Stomach smooth muscle (tissue), 2 donors: ENCODE results near the gene L3MBTL4.
"Not testable (repeated sequence)": the region's sequence is repeated elsewhere in the genome, so short reads cannot be mapped to it uniquely, and the experiment has no call there.

ENCODE experiments used
- H3K27ac ChIP-seq: one replicate; pipeline ENCODE4 v1.7.0; 2013; ENCODE audit warnings: mild to moderate bottlenecking, low read length, inconsistent platforms
- H3K27me3 ChIP-seq, 2 donors: one replicate each; pipeline ENCODE4 v1.7.0; 2013; ENCODE audit warnings: low read length in 2 of 2; ENCODE audit not compliant: insufficient read depth in 2 of 2, control insufficient read depth in 1 of 2
- H3K36me3 ChIP-seq, 2 donors: one replicate each; pipeline ENCODE4 v1.7.0; 2013; ENCODE audit warnings: low read length in 2 of 2; ENCODE audit not compliant: control insufficient read depth in 2 of 2, insufficient read depth in 2 of 2
- H3K4me1 ChIP-seq: one replicate; pipeline ENCODE4 v1.7.0; 2013; ENCODE audit warnings: low read length; ENCODE audit not compliant: control insufficient read depth, insufficient read depth
- H3K4me3 ChIP-seq, 2 donors: one replicate each; pipeline ENCODE4 v1.7.0; 2013; ENCODE audit warnings: low read length in 2 of 2
- H3K9ac ChIP-seq, 2 donors: one replicate each; pipeline ENCODE4 v1.7.0; 2013; ENCODE audit warnings: low read length in 2 of 2, mild to moderate bottlenecking in 1 of 2
- H3K9me3 ChIP-seq, 2 donors: one replicate each; pipeline ENCODE4 v1.7.0; 2013; ENCODE audit warnings: low read length in 2 of 2; ENCODE audit not compliant: control insufficient read depth in 2 of 2
- donor health status: healthy.
- donor health status: Pancreatic carcinoma.

Gene L3MBTL4

DNA sequence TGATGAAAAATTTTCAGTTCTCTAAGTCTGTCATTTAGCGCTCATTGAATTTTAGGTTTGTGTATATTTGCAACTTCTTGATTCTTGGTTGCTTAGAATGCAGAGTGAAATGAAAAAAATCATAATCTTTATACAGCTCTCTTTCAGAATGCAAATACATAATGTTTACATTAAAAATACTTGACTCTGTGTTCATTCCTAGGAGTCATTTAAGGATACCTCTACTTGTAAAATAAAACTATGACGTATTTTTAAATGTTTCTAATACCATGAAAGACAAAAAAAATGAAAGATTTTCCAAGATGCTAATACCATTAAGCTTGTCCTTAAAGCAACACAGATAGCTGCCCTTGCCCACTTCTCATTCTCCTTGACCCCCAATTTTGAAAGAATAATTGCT lies 259.0 kb downstream of the L3MBTL4 start:
- no peak overlapping the region for H3K4me3 ChIP-seq
- no peaks in the 10 kb centered on the region for H3K4me1 ChIP-seq
- H3K9ac ChIP-seq, result no peak overlapping the region
- H3K36me3 ChIP-seq, result no peaks in the 10 kb centered on the region
- no peaks in the 10 kb centered on the region for H3K9me3 ChIP-seq
- no peak overlapping the region for H3K27ac ChIP-seq
- no peaks in the 10 kb centered on the region for H3K27me3 ChIP-seq

DNA sequence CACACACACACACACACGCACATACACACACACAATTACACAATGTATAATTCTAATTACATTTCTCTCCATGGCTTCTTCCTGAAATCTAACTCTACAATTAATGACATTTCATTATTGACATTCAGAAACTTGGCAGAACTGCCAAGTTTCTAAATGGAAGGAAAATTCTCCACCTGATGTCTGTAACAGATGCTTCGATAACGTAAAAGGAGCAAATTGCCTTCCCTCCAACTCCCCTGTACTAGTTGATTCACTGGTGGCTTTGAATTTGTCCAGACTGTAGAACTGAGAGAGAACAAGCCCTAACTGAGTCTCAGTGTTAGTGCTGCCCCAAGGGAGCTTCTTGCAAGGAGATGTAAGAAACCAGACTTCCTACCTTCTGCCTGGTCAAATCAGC lies 264.3 kb downstream of the L3MBTL4 start:
- Histone ChIP-seq H3K9ac (no peak overlapping the region), H3K27me3 (no peaks in the 10 kb centered on the region), H3K4me3 (no peak overlapping the region), H3K9me3 (no peaks in the 10 kb centered on the region), H3K4me1 (no peaks in the 10 kb centered on the region), H3K36me3 (no peaks in the 10 kb centered on the region), H3K27ac (no peak overlapping the region)

DNA sequence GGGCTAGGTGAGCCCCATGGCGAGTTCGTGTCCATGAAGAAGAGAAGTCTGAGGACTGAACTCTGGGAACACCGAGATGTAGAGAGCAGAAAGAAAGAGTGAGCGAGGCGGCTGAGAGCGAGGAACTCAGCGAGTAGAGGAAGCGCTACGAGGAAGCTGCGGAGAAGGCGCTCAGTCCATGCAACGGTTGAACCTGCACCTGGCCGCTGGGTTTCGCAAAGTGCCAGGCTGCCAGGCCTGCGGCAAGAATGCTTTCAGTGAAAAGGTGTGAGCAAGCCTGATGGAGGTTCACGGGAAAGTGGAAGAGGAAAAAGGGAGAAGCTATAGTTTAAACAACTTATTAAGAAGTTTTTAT lies 268.4 kb downstream of the L3MBTL4 start:
- Histone ChIP-seq H3K27ac (no peak overlapping the region), H3K9me3 (no peaks in the 10 kb centered on the region), H3K27me3 (no peaks in the 10 kb centered on the region)

DNA sequence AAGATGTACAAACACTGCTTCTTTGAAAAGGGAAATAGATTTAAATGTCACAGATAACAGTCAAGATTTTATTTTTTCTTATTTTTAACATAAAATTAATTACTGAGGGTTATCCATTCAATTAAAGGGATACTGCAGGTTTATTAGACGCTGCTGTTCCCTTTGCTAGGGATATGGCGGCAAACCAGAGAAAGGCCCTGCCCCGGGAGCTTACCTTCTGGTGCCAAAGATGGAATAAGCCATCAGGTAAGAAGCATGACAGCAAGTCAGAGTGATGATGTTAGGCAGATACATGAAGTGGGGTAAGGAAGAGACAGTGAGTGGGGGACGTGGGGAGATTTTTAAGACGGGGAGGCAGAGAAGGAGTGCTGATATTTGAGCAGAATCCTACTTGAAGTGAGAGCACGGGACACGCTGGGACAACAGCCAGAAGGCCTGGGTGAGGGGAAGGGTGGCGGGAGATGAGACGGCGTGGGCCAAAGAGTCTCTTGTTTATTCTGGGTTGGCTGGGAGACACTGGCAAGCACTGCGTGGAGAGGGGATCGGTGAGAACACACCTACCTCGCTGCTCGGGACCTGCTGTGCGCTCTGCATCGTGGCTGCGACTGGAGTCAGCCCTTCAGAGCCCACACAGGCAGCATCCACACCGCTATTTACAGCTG lies 268.9 kb downstream of the L3MBTL4 start:
- H3K4me1 ChIP-seq, result no peaks in the 10 kb centered on the region
- H3K4me3 ChIP-seq, result peak overlapping the region in 1 of 2 donors; percentile 41
- H3K36me3 ChIP-seq, result no peaks in the 10 kb centered on the region
- H3K9me3 ChIP-seq, result no peaks in the 10 kb centered on the region
- no peaks in the 10 kb centered on the region for H3K27me3 ChIP-seq
- H3K27ac ChIP-seq, result no peak overlapping the region
- no peak overlapping the region for H3K9ac ChIP-seq

More for the DNA sequence above, 268.4 kb downstream of the L3MBTL4 start:
- no peak overlapping the region for H3K9ac ChIP-seq
- H3K4me3 ChIP-seq, result peak overlapping the region in 1 of 2 donors; percentile 41
- no peaks in the 10 kb centered on the region for H3K4me1 ChIP-seq
- H3K36me3 ChIP-seq, result no peaks in the 10 kb centered on the region

DNA sequence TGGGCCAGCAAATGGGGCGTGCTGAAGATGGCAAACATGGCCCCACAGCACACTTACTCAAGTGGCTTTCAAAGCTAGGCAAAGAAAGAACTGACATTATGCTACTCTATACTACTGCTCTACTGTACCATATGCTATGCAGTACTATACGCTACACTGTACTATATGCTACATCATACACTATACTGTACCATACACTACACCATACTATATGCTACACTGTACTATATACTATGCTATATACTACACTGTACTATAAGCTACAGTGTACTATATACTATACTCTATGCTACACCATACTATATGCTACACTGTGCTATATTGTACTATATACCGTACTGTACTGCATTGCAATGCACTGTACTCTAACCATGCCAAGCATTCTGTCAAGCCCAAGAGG lies 275.7 kb downstream of the L3MBTL4 start:
- H3K9me3 ChIP-seq, result no peaks in the 10 kb centered on the region
- no peaks in the 10 kb centered on the region for H3K27me3 ChIP-seq
- no peak overlapping the region for H3K4me3 ChIP-seq
- H3K36me3 ChIP-seq, result no peaks in the 10 kb centered on the region
- no peaks in the 10 kb centered on the region for H3K4me1 ChIP-seq
- H3K9ac ChIP-seq, result no peak overlapping the region
- H3K27ac ChIP-seq, result no peak overlapping the region

DNA sequence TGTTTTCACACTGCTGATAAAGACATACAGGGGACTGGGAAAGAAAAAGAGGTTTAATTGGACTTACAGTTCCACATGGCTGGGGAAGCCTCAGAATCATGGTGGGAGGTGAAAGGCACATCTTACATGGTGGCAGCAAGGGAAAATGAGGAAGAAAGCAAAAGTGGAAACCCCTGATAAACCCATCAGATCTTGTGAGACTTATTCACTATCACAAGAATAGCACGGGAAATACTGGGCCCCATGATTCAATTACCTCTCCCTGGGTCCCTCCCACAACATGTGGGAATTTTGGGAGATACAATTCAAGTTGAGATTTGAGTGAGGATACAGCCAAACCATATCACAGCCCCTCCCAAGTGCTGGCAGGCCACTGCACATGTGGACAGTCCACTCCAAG lies 278.8 kb downstream of the L3MBTL4 start:
- not testable (repeated sequence) for H3K4me3 ChIP-seq, H3K27me3 ChIP-seq, H3K9ac ChIP-seq, H3K4me1 ChIP-seq, H3K27ac ChIP-seq, H3K36me3 ChIP-seq, H3K9me3 ChIP-seq

DNA sequence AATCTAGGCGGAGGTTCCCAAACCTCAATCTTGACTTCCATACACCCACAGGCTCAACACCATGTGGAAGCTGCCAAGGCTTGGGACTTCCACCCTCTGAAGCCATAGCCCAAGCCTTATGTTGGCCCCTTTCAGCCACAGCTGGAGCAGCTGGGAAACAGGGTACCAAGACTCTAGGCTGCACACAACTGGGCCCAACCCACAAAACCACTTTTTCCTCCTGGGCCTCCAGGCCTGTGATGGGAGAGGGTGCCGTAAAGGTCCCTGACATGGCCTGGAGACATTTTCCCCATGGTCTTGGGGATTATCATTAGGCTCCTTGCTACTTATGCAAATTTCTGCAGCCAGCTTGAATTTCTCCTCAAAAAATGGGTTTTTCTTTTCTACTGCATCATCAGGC lies 279.7 kb downstream of the L3MBTL4 start:
- H3K36me3 ChIP-seq, H3K4me1 ChIP-seq, H3K27ac ChIP-seq, H3K9ac ChIP-seq, H3K9me3 ChIP-seq, H3K4me3 ChIP-seq, H3K27me3 ChIP-seq: not testable (repeated sequence)

DNA sequence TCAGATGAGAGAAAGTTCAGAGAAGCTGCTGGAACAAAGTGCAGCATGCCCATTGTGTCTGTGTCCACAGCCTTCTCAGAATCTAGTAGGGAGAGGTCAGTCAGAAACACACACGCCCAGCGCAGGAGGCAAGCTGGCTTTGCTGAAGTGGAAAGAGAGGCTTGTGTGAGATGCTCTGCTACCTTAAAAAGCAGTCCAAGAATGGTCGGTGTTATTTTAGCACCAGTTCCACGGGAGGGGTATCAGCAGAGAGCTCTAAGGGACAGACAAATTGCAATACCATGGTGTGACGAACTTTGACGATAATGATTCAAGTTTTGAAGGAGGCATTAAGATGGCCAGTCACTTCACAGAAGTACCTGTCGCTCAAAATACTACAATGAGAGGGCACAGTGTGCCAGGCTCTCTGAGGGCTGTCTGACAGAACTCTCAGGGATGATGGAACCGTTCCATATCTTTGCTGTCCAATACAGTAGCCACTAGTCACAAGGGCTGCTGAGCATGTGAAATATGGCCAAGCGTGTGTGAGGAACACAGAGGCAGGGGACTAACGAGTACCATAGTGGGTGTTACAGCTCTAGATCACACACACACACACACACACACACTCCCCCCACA lies 281.9 kb downstream of the L3MBTL4 start:
- Histone ChIP-seq H3K4me1 (no peaks in the 10 kb centered on the region), H3K27me3 (no peaks in the 10 kb centered on the region), H3K4me3 (no peak overlapping the region), H3K36me3 (no peaks in the 10 kb centered on the region), H3K27ac (no peak overlapping the region), H3K9ac (no peak overlapping the region), H3K9me3 (no peaks in the 10 kb centered on the region)

DNA sequence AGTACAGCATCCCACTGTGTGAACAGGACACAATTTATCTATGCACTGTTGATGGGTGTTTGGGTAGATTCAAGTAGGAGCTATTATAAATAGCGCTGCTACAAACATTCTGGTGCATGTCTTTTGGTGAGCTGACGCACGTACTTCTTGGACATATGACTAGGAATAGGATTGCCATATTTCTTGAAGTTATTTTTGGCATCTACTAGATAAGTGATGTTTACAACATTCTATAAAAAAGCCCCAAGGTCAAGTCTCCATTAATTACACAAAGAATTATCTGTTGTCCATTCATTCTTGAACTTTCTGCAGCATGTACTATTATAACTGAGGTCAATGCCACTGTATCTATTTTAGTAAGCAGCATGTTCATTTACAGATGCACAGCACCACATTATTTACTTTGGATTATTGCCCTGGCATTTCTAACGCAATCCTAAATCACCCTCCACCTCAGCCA lies 293.9 kb downstream of the L3MBTL4 start:
- no peak overlapping the region for H3K4me3 ChIP-seq
- H3K9me3 ChIP-seq, result no peaks in the 10 kb centered on the region
- H3K36me3 ChIP-seq, result no peaks in the 10 kb centered on the region
- H3K27ac ChIP-seq, result no peak overlapping the region
- H3K27me3 ChIP-seq, result no peaks in the 10 kb centered on the region
- H3K4me1 ChIP-seq, result no peaks in the 10 kb centered on the region
- no peak overlapping the region for H3K9ac ChIP-seq

DNA sequence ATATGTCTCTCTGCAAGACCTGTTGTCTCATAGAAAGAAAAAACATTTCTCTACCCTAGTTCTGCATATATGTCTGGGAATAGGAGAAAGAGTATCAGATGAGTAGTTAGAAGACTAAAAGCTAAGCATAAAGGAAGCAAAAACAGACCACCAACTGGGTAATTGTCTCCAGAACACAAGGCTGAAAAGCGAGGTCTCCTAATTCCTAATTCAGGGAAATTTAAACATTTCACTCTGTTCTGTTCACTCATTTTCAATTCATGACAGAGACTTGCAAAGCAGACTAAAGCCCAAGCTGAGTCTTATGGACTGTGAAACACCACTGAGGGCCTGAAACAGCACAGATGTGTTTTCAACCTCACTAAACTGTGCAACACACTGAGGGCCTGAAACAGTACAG lies 294.9 kb downstream of the L3MBTL4 start:
- no peaks in the 10 kb centered on the region for H3K36me3 ChIP-seq
- H3K4me1 ChIP-seq, result no peaks in the 10 kb centered on the region

DNA sequence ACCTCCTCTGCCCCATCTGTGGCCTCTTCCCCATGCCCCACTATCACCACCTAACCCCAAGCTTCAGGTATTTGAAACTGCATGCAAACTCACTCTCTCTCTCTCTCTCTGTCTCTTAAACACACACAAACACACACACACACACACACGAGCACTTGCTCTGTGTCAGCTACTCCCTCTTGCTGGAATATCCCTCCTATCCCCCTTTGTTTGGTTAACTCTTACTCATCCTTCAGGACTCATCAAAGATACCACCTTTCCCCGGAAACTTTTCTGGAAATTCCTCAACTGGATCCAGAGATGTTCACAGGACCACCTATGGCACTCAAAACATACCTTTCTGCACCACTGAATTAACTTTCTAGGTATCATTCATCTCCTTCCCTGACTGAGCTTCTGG lies 296.6 kb downstream of the L3MBTL4 start:
- Histone ChIP-seq H3K4me3 (no peak overlapping the region), H3K36me3 (no peaks in the 10 kb centered on the region), H3K9ac (no peak overlapping the region), H3K27ac (no peak overlapping the region), H3K4me1 (no peaks in the 10 kb centered on the region), H3K27me3 (no peaks in the 10 kb centered on the region), H3K9me3 (no peaks in the 10 kb centered on the region)

More for the DNA sequence above, 294.9 kb downstream of the L3MBTL4 start:
- Histone ChIP-seq H3K9ac (no peak overlapping the region), H3K9me3 (no peaks in the 10 kb centered on the region), H3K27ac (no peak overlapping the region), H3K4me3 (no peak overlapping the region), H3K27me3 (no peaks in the 10 kb centered on the region)
